Measurements from ENCODE around the gene CFAP52.

Gene CFAP52

DNA sequence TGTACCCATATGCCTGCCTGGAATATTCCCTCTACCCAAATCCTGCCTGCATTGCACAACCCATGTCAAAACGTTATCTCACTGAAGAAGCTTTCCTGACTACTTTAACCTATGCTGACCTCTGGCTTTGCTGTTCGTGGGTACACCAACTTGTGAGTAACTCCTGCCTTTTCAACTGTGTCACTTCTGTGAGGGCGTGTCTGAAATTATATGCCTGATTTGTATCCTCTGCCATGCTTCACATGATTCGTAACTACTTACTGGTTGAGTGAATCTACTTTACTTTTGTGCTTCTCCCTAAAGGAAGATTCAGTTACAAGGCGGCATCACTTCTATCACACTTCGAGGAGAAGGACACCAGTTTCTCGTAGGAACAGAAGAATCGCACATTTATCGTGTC lies 35.6 kb downstream of the CFAP52 start:
- TF ChIP-seq, protein P1, sequence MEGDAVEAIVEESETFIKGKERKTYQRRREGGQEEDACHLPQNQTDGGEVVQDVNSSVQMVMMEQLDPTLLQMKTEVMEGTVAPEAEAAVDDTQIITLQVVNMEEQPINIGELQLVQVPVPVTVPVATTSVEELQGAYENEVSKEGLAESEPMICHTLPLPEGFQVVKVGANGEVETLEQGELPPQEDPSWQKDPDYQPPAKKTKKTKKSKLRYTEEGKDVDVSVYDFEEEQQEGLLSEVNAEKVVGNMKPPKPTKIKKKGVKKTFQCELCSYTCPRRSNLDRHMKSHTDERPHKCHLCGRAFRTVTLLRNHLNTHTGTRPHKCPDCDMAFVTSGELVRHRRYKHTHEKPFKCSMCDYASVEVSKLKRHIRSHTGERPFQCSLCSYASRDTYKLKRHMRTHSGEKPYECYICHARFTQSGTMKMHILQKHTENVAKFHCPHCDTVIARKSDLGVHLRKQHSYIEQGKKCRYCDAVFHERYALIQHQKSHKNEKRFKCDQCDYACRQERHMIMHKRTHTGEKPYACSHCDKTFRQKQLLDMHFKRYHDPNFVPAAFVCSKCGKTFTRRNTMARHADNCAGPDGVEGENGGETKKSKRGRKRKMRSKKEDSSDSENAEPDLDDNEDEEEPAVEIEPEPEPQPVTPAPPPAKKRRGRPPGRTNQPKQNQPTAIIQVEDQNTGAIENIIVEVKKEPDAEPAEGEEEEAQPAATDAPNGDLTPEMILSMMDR (IDR thresholded peaks at IDR 0.05; ENCODE audit: low read depth, low read length): no peak
- no peak for TF ChIP-seq EZH2phosphoT487 (IDR thresholded peaks at IDR 0.05; ENCODE audit: low read depth)
- no peak overlapping the region for H3K4me2 ChIP-seq (ENCODE audit: low read length)
- no peak overlapping the region for H3K9ac ChIP-seq (ENCODE audit: low read length)
- no peaks in the 10 kb centered on the region for H3K4me1 ChIP-seq (ENCODE audit: low read length)
- no peaks in the 10 kb centered on the region for H3K27me3 ChIP-seq (ENCODE audit: low read depth, low read length)
- H2AFZ ChIP-seq (ENCODE audit: low read depth, low read length): no peak overlapping the region
- H3K27ac ChIP-seq (ENCODE audit: low read length): no peak overlapping the region
- no peak overlapping the region for H3K4me3 ChIP-seq (ENCODE audit: low read length)
- H3K79me2 ChIP-seq (ENCODE audit: low read length): no peaks in the 10 kb centered on the region
- H4K20me1 ChIP-seq (ENCODE audit: insufficient read depth, low read length): no peaks in the 10 kb centered on the region
- no peaks in the 10 kb centered on the region for H3K9me3 ChIP-seq (ENCODE audit: insufficient read depth, low read length)
- H3K36me3 ChIP-seq (replicated peaks; ENCODE audit: low read depth, low read length): no peaks in the 10 kb centered on the region

DNA sequence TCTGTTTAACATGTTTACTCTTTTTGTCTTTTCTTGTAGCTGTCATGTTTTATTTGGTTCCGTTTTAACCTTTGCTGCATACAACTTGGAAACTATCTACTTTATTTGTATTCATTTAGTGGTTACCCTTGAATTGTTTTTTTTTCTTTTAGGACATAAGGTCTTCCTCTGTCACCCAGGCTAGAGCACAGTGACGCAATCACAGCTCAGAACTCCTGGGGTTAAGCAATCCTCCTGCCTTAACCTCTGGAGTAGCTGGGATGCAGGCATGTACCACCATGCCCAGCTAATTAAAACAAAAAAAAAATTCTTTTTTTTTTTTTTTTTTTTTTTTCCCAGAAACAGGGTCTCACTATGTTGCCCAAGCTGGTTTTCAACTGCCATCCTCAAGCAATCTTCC lies 39.0 kb downstream of the CFAP52 start:
- Histone ChIP-seq H3K9me3 (ENCODE audit: insufficient read depth, low read length) (no peaks in the 10 kb centered on the region), H3K4me1 (ENCODE audit: low read length) (no peaks in the 10 kb centered on the region), H4K20me1 (ENCODE audit: insufficient read depth, low read length) (no peaks in the 10 kb centered on the region), H3K27me3 (ENCODE audit: low read depth, low read length) (no peaks in the 10 kb centered on the region), H2AFZ (ENCODE audit: low read depth, low read length) (no peak overlapping the region), H3K4me3 (ENCODE audit: low read length) (no peak overlapping the region), H3K79me2 (ENCODE audit: low read length) (no peaks in the 10 kb centered on the region), H3K4me2 (ENCODE audit: low read length) (no peak overlapping the region), H3K9ac (ENCODE audit: low read length) (no peak overlapping the region), H3K36me3 (replicated peaks; ENCODE audit: low read depth, low read length) (no peaks in the 10 kb centered on the region), H3K27ac (ENCODE audit: low read length) (no peak overlapping the region)
- TF ChIP-seq, protein P1 (IDR thresholded peaks at IDR 0.05; ENCODE audit: low read depth, low read length): no peak
- no peak for TF ChIP-seq EZH2phosphoT487 (IDR thresholded peaks at IDR 0.05; ENCODE audit: low read depth)

DNA sequence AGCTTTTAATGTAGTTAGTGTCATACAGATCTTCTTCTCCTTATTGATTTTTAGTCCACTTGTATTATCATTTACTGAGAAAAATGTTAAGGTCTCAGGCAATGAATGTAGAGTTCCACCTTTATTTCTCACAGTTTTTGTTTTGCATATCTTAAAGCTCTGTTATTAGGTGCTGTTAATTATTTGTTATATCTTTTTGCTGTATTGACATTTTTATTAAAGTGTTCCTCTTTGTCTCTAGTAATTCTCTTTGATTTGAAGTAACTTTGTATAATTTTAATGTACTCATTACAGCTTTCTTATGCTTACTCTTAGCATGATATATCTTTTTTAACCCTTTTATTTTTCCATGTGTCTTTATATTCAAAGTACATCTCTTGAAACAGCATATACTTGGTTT lies 46.5 kb downstream of the CFAP52 start:
- Histone ChIP-seq H3K4me3 (ENCODE audit: low read length) (no peak overlapping the region), H3K36me3 (replicated peaks; ENCODE audit: low read depth, low read length) (no peaks in the 10 kb centered on the region), H4K20me1 (ENCODE audit: insufficient read depth, low read length) (no peaks in the 10 kb centered on the region), H2AFZ (ENCODE audit: low read depth, low read length) (no peak overlapping the region), H3K4me1 (ENCODE audit: low read length) (no peaks in the 10 kb centered on the region), H3K27ac (ENCODE audit: low read length) (no peak overlapping the region), H3K9ac (ENCODE audit: low read length) (no peak overlapping the region), H3K4me2 (ENCODE audit: low read length) (no peak overlapping the region), H3K9me3 (ENCODE audit: insufficient read depth, low read length) (no peaks in the 10 kb centered on the region), H3K79me2 (ENCODE audit: low read length) (no peaks in the 10 kb centered on the region), H3K27me3 (ENCODE audit: low read depth, low read length) (no peaks in the 10 kb centered on the region)
- TF ChIP-seq, protein P1 (IDR thresholded peaks at IDR 0.05; ENCODE audit: low read depth, low read length): no peak
- TF ChIP-seq EZH2phosphoT487 (IDR thresholded peaks at IDR 0.05; ENCODE audit: low read depth): no peak

DNA sequence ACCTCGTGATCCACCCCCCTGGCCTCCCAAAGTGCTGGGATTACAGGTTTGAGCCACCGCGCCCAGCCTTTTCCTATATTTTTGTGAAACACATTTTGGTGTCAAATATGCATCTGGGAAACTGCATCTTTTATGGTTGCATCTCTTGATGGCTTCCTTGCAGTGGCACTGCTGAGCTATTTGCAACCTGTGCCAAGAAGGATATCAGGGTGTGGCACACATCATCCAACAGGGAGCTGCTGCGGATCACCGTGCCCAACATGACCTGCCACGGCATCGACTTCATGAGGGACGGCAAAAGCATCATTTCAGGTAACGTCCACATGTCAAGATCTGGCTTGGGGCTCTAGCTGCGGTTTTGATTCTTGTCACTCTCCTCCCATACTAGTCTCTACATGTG lies 52.1 kb downstream of the CFAP52 start:
- no peaks in the 10 kb centered on the region for H3K79me2 ChIP-seq (ENCODE audit: low read length)
- H3K27me3 ChIP-seq (ENCODE audit: low read depth, low read length): no peaks in the 10 kb centered on the region
- no peak overlapping the region for H3K27ac ChIP-seq (ENCODE audit: low read length)
- H3K4me1 ChIP-seq (ENCODE audit: low read length): no peaks in the 10 kb centered on the region
- no peaks in the 10 kb centered on the region for H3K9me3 ChIP-seq (ENCODE audit: insufficient read depth, low read length)
- H3K4me3 ChIP-seq (ENCODE audit: low read length): no peak overlapping the region
- no peak overlapping the region for H2AFZ ChIP-seq (ENCODE audit: low read depth, low read length)
- H4K20me1 ChIP-seq (ENCODE audit: insufficient read depth, low read length): no peaks in the 10 kb centered on the region
- no peaks in the 10 kb centered on the region for H3K36me3 ChIP-seq (replicated peaks; ENCODE audit: low read depth, low read length)
- no peak overlapping the region for H3K4me2 ChIP-seq (ENCODE audit: low read length)
- H3K9ac ChIP-seq (ENCODE audit: low read length): no peak overlapping the region
- no peak for TF ChIP-seq EZH2phosphoT487 (IDR thresholded peaks at IDR 0.05; ENCODE audit: low read depth)
- TF ChIP-seq, protein P1 (IDR thresholded peaks at IDR 0.05; ENCODE audit: low read depth, low read length): no peak
